H1 (cell line): Measurements from ENCODE around the gene LY6G6C.

Experiments used
- RFX5 ChIP-seq: IDR thresholded peaks from 2 replicates; pipeline ENCODE4 v1.6.1; 2011; ENCODE audit warnings: low read depth, low read length, improper control_type of control experiment, borderline replicate concordance
- TF ChIP-seq, protein P1 (sequence below), 3 experiments: IDR thresholded peaks; 1 replicate in 2 of 3; 2 replicates in 1 of 3; pipeline versions ENCODE4 v1.5.1 to v1.6.1; 2011; ENCODE audit warnings: low read length in 3 of 3, mild to moderate bottlenecking in 3 of 3, inconsistent platforms in 2 of 3, low read depth in 1 of 3, moderate library complexity in 1 of 3; ENCODE audit not compliant: insufficient read depth in 1 of 3; ENCODE audit errors: control extremely low read depth in 1 of 3

DNA sequence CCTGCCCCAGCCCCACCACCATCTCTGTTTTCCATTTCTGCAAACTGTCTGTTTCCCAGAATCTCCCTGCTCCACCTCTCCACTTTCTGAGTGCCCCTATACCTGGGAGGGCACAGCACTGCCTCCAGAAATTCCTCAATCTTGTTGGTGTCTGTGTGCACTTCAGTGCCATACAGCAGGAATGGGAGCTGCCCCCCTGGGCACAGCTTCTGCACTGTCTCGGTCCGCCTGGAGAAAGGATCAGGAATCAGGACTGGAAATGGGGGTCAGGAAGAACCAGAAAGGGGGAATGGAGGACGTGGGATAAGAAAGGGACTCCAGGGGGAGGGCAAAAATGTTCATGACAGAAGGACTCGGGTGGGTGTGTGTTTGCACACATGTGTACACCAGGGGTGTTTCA is 12.2 kb upstream of the LY6G6C start:
- TF ChIP-seq, protein P1, sequence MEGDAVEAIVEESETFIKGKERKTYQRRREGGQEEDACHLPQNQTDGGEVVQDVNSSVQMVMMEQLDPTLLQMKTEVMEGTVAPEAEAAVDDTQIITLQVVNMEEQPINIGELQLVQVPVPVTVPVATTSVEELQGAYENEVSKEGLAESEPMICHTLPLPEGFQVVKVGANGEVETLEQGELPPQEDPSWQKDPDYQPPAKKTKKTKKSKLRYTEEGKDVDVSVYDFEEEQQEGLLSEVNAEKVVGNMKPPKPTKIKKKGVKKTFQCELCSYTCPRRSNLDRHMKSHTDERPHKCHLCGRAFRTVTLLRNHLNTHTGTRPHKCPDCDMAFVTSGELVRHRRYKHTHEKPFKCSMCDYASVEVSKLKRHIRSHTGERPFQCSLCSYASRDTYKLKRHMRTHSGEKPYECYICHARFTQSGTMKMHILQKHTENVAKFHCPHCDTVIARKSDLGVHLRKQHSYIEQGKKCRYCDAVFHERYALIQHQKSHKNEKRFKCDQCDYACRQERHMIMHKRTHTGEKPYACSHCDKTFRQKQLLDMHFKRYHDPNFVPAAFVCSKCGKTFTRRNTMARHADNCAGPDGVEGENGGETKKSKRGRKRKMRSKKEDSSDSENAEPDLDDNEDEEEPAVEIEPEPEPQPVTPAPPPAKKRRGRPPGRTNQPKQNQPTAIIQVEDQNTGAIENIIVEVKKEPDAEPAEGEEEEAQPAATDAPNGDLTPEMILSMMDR (IDR thresholded peaks at IDR 0.05; ENCODE audit: control extremely low read depth in 1 of 3, insufficient read depth in 1 of 3, low read depth in 1 of 3, low read length in 3 of 3): no peak
- TF ChIP-seq RFX5: no peak
